CD14-positive monocyte (primary cell): Measurements from ENCODE around the gene IGFALS. TPM values are rescaled to one million over a fixed set of nuclear protein-coding genes. Genes with fewer than 3 reads are reported as not detected.

Source experiments
- DNase-seq, 3 donors: peaks; one replicate each; pipeline ENCODE4 v3.0.0-alpha.2; 2011 to 2022
- H2AFZ ChIP-seq: 2 replicates; pipeline ENCODE4 v1.6.0; 2012; ENCODE audit warnings: mild to moderate bottlenecking, low read depth, low read length, inconsistent platforms; ENCODE audit not compliant: insufficient read depth, poor library complexity, severe bottlenecking
- H3K27ac ChIP-seq, 2 donors: 1 replicate in 1 of 2; 2 replicates in 1 of 2; pipeline ENCODE4 v1.5.1; 2012 to 2013; ENCODE audit warnings: low read length in 2 of 2, control low read depth in 1 of 2, inconsistent platforms in 1 of 2, low read depth in 1 of 2, mild to moderate bottlenecking in 1 of 2
- H3K27me3 ChIP-seq, 2 donors: one replicate each; pipeline versions ENCODE4 v1.6.0 to v1.6.1; 2011 to 2013; ENCODE audit warnings: low read length in 2 of 2; ENCODE audit not compliant: control insufficient read depth in 2 of 2, insufficient read depth in 2 of 2
- H3K36me3 ChIP-seq, 2 donors: replicated peaks in 1 of 2; 1 replicate in 1 of 2; 2 replicates in 1 of 2; pipeline versions ENCODE4 v1.5.1 to v1.6.1; 2012 to 2013; ENCODE audit warnings: low read length in 2 of 2, control low read depth in 1 of 2, inconsistent platforms in 1 of 2, mild to moderate bottlenecking in 1 of 2; ENCODE audit not compliant: insufficient read depth in 2 of 2, control insufficient read depth in 1 of 2
- H3K4me1 ChIP-seq, 2 donors: 1 replicate in 1 of 2; 2 replicates in 1 of 2; pipeline versions ENCODE4 v1.5.1 to v1.6.1; 2012 to 2013; ENCODE audit warnings: low read length in 2 of 2, control low read depth in 1 of 2, inconsistent platforms in 1 of 2, mild to moderate bottlenecking in 1 of 2, moderate library complexity in 1 of 2; ENCODE audit not compliant: insufficient read depth in 2 of 2, control insufficient read depth in 1 of 2
- H3K4me2 ChIP-seq: replicated peaks from 2 replicates; pipeline ENCODE3; 2012; ENCODE audit warnings: low read length, moderate library complexity, mild to moderate bottlenecking; ENCODE audit not compliant: poor library complexity, severe bottlenecking; ENCODE audit errors: extremely low read depth
- H3K4me3 ChIP-seq, 3 experiments: fragments of 200-600 bp in 1 of 3; sonication (generic) in 1 of 3; replicated peaks in 1 of 3; 1 replicate in 2 of 3; 2 replicates in 1 of 3; pipeline ENCODE4 v1.5.1; 2011 to 2013; ENCODE audit warnings: low read length in 3 of 3, mild to moderate bottlenecking in 3 of 3, control low read depth in 2 of 3, low read depth in 2 of 3, inconsistent platforms in 1 of 3, moderate library complexity in 1 of 3
- H3K79me2 ChIP-seq: 2 replicates; pipeline ENCODE4 v1.6.0; 2012; ENCODE audit warnings: mild to moderate bottlenecking, control low read depth, inconsistent platforms, low read length, moderate library complexity; ENCODE audit not compliant: insufficient read depth
- H3K9ac ChIP-seq: 2 replicates; pipeline ENCODE4 v1.6.0; 2017; ENCODE audit warnings: low read length, mild to moderate bottlenecking; ENCODE audit not compliant: insufficient read depth, poor library complexity, severe bottlenecking
- H3K9me3 ChIP-seq, 2 donors: replicated peaks in 1 of 2; 1 replicate in 1 of 2; 2 replicates in 1 of 2; pipeline versions ENCODE4 v1.5.1 to v1.6.1; 2012 to 2013; ENCODE audit warnings: low read length in 2 of 2, control low read depth in 1 of 2; ENCODE audit not compliant: control insufficient read depth in 1 of 2, insufficient read depth in 1 of 2
- H4K20me1 ChIP-seq: 2 replicates; pipeline ENCODE4 v1.6.0; 2012; ENCODE audit warnings: mild to moderate bottlenecking, low read length, control low read depth, moderate library complexity; ENCODE audit not compliant: insufficient read depth
- H3K27ac Mint-ChIP-seq, 7 donors: one replicate each; pipeline ENCODE4 v1.8.0; 2020; ENCODE audit warnings: mild to moderate bottlenecking in 7 of 7, mixed read lengths in 7 of 7, moderate library complexity in 6 of 7, inconsistent platforms in 2 of 7
- H3K27me3 Mint-ChIP-seq, 3 donors: one replicate each; pipeline ENCODE4 v1.8.0; 2021 to 2022; ENCODE audit warnings: low read depth in 3 of 3, mild to moderate bottlenecking in 3 of 3, mixed read lengths in 3 of 3, moderate library complexity in 3 of 3, inconsistent platforms in 1 of 3
- H3K36me3 Mint-ChIP-seq, 2 donors: one replicate each; pipeline ENCODE4 v1.8.0; 2020; ENCODE audit warnings: mixed read lengths in 2 of 2, inconsistent platforms in 1 of 2, mild to moderate bottlenecking in 1 of 2
- H3K4me1 Mint-ChIP-seq: one replicate; pipeline ENCODE4 v1.8.0; 2020; ENCODE audit warnings: mild to moderate bottlenecking, mixed read lengths
- H3K4me3 Mint-ChIP-seq, 2 donors: one replicate each; pipeline ENCODE4 v1.8.0; 2020; ENCODE audit warnings: mild to moderate bottlenecking in 2 of 2, mixed read lengths in 2 of 2, moderate library complexity in 1 of 2
- H3K9me3 Mint-ChIP-seq, 7 donors: one replicate each; pipeline ENCODE4 v1.8.0; 2020 to 2022; ENCODE audit warnings: mixed read lengths in 7 of 7, mild to moderate bottlenecking in 6 of 7, moderate library complexity in 6 of 7, inconsistent platforms in 2 of 7
- WGBS: methylation state at CpG from one replicate; pipeline ENCODE4 v1.1.5; 2013; ENCODE audit warnings: missing lambda C conversion rate; ENCODE audit not compliant: insufficient coverage; 5-methylcytosine and 5-hydroxymethylcytosine counted together
- intact Hi-C, 2 donors: fragments of 100-400 bp; cut with micrococcal nuclease; formaldehyde crosslinking; loops; one replicate each; pipeline versions ENCODE4 v1.15.0 to v1.15.1; 2023
- polyA plus RNA-seq, 3 donors: library from polyadenylated mRNA; depleted of rRNA in 1 of 3; unstranded in 2 of 3; stranded (reverse) in 1 of 3; fragments of 300-500 nt in 2 of 3; fragments of >200 nt in 1 of 3; fragmentation: Illumina TruSeq in 2 of 3; gene quantifications; 1 replicate in 2 of 3; 2 replicates in 1 of 3; pipeline ENCODE4 v1.2.3, GENCODE V29; 2012 to 2021
- TF ChIP-seq, protein P1 (sequence below): fragments of 200-600 bp; IDR thresholded peaks from one replicate; pipeline ENCODE4 v1.8.0; 2022; ENCODE audit warnings: antibody characterized with exemption, mild to moderate bottlenecking

IGFALS gene
- polyA plus RNA-seq, 3 donors: 0.07 TPM; not detected in 2

DNA sequence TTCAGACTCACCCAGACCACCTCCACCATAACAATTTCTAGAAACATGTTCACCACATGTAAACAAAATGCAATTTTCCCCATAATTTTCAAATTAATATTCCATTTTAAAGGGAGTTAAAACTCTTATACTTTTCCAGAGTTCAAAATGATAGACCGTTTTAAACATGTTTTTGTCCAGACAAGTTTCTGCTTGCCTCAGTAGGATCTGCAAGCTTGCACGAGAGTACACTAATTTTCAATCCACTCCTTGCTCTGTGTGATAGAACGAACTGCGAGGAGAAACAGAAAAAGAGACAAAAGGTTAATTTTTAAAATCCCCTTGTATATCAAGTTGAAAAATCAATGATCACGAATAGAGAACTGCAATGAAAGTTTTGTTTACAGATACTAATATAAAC is 40.6 kb upstream of the IGFALS start:
- H3K27ac Mint-ChIP-seq: no peak overlapping the region
- TF ChIP-seq, protein P1, sequence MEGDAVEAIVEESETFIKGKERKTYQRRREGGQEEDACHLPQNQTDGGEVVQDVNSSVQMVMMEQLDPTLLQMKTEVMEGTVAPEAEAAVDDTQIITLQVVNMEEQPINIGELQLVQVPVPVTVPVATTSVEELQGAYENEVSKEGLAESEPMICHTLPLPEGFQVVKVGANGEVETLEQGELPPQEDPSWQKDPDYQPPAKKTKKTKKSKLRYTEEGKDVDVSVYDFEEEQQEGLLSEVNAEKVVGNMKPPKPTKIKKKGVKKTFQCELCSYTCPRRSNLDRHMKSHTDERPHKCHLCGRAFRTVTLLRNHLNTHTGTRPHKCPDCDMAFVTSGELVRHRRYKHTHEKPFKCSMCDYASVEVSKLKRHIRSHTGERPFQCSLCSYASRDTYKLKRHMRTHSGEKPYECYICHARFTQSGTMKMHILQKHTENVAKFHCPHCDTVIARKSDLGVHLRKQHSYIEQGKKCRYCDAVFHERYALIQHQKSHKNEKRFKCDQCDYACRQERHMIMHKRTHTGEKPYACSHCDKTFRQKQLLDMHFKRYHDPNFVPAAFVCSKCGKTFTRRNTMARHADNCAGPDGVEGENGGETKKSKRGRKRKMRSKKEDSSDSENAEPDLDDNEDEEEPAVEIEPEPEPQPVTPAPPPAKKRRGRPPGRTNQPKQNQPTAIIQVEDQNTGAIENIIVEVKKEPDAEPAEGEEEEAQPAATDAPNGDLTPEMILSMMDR: no peak
- H3K4me3 Mint-ChIP-seq: no peak overlapping the region
- Histone ChIP-seq H3K9me3 (no peaks in the 10 kb centered on the region), H3K79me2 (no peaks in the 10 kb centered on the region), H3K4me2 (no peak overlapping the region), H3K9ac (no peak overlapping the region), H3K27me3 (no peaks in the 10 kb centered on the region), H2AFZ (no peak overlapping the region), H3K27ac (no peak overlapping the region), H3K4me3 (no peak overlapping the region), H4K20me1 (no peaks in the 10 kb centered on the region), H3K4me1 (peaks cover under 1 to 4% of the 10 kb centered on the region in 2 donors), H3K36me3 (peaks cover 0 to 7% of the 10 kb centered on the region in 2 donors)
- no peaks in the 10 kb centered on the region for H3K27me3 Mint-ChIP-seq
- peaks cover 3% of the 10 kb centered on the region for H3K4me1 Mint-ChIP-seq
- WGBS: no CpG with 5 or more reads among the region's 5 CpGs
- intact Hi-C loops: no loop called here
- no peak for DNase-seq
- peaks cover 7 to 13% of the 10 kb centered on the region in 2 donors for H3K36me3 Mint-ChIP-seq
- no peaks in the 10 kb centered on the region for H3K9me3 Mint-ChIP-seq

DNA sequence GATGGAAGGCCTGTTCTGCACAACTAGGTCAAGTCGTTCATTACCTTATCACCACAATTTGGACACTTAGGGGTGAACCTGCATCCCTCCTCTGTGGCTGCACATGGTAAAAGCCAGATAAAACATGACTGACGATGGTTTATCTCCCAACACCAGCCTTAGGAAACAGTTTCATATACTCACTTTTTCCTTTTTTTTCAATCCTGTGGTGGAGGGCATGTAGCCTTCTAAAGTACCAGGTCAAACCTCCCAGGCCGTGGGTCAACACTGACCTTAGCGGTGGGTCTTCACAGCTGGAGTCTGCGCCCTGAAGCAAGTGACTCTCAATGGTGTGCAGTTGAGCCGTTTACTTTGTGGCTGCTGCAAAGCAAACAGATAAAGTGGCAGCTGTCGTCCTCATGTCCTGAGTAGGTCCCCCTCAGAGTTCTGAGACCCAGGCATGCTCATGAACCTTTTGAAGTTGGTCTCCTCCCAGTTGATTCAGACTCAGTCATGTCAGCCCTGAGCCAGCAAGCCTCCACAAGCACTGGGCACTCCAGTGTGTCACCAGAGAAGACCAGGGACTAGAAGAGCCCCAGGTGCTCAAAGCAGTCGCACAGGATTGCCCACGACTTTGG is 39.4 kb upstream of the IGFALS start:
- H3K4me1 Mint-ChIP-seq: peaks cover 12% of the 10 kb centered on the region
- Histone ChIP-seq H3K4me2 (no peak overlapping the region), H3K79me2 (peaks cover 11% of the 10 kb centered on the region), H3K9me3 (no peaks in the 10 kb centered on the region), H3K27me3 (no peaks in the 10 kb centered on the region), H3K27ac (no peak overlapping the region), H3K4me3 (no peak overlapping the region), H3K9ac (no peak overlapping the region), H4K20me1 (peaks cover under 1% of the 10 kb centered on the region), H2AFZ (no peak overlapping the region), H3K4me1 (peaks cover 6 to 14% of the 10 kb centered on the region in 2 donors), H3K36me3 (peaks cover 0 to 7% of the 10 kb centered on the region in 2 donors)
- no peak for DNase-seq
- TF ChIP-seq, protein P1: no peak
- H3K27ac Mint-ChIP-seq: peak overlapping the region in 1 of 7 donors; percentile 21
- WGBS: 80% methylated on average over 5 of the region's 9 CpGs
- H3K27me3 Mint-ChIP-seq: no peaks in the 10 kb centered on the region
- H3K9me3 Mint-ChIP-seq: no peaks in the 10 kb centered on the region
- peaks cover 7 to 13% of the 10 kb centered on the region in 2 donors for H3K36me3 Mint-ChIP-seq
- intact Hi-C loops: no loop called here
- H3K4me3 Mint-ChIP-seq: no peak overlapping the region
